ENCODE data around the gene PLXNA4.

DNA sequence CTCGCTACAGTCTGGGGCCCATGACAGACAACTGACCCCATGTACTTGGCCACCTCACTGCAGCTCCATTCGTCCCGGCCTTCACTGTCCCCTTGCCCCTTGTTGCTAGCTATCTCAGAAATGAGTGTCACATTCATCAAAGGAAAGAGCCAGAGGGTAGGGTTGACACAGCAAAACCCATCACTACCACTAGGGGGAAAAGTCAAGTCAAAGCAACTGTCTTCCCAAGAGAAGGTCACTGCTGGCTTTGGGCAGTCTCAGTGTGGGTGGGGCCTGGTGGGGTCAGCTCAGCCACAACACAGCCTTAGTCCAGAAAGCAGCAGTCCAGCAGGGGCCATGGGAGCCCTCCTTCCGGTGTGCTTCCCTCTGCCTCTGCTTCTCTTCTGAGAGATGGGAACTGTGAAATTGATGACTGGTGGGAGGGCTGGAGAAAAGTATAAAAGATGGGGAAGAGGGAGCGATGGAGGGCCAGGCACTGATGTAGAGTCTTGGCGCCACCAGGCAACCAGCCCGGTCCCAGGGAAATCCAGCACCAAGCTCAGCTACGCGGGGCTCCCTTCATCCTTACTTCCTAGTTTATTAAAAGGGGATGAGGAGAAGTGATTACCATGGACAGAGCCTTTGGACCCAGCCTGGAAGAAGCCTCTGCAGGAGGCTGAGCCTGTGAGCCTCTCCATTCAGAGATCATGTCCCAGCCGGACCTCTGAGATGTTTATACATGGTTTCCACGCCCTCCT lies 58.0 kb downstream of the PLXNA4 start:
- TF ChIP-seq EZH2 (IDR thresholded peaks at IDR 0.05; ENCODE audit: insufficient read depth, poor library complexity, severe bottlenecking) (no peak), EZH2phosphoT487 (IDR thresholded peaks at IDR 0.05; ENCODE audit: insufficient read depth, low read depth) (no peak)

Data from GM23248 (cell line).